Omental fat pad (tissue), 4 donors: ENCODE results near the gene SYNPO. TPM values are rescaled to one million over a fixed set of nuclear protein-coding genes. Genes with fewer than 3 reads are reported as not detected.

Experiments used
- ATAC-seq: fragments of 150-250 bp; one replicate; pipeline ENCODE4 v1.9.1; 2016; ENCODE audit warnings: mild to moderate bottlenecking, moderate library complexity; ENCODE audit not compliant: low FRiP score
- DNase-seq: peaks from one replicate; pipeline ENCODE4 v3.0.0-alpha.2; 2019; ENCODE audit warnings: low spot score
- CTCF ChIP-seq, 3 donors: fragments of 450-650 bp; IDR thresholded peaks; one replicate each; pipeline ENCODE4 v1.5.1; 2016 to 2017; ENCODE audit warnings: antibody characterized with exemption in 3 of 3, mild to moderate bottlenecking in 3 of 3, moderate library complexity in 2 of 3
- total RNA-seq, 4 donors: library from RNA; depleted of rRNA; stranded (reverse); fragments of >200 nt; gene quantifications; one replicate each; pipeline ENCODE4 v1.1.0, GENCODE V29; 2016

The SYNPO gene
- total RNA-seq, 4 donors from 2014 or later, result 12.2 to 43.6 (median 26.1) TPM

GRCh38 chr5:150618588-150619281 lies 21.7 kb upstream of the SYNPO start:
- DNase-seq (no peak), ATAC-seq (no peak)
- TF ChIP-seq CTCF (IDR thresholded peaks at IDR 0.05), result no peak

- DNase-seq, result no peak
- ATAC-seq, result peak; percentile 60
- no peak for TF ChIP-seq CTCF (IDR thresholded peaks at IDR 0.05)
Observed at GRCh38 chr5:150619359-150620230, 20.9 kb upstream of the SYNPO start.

- ATAC-seq (no peak), DNase-seq (no peak)
- no peak for TF ChIP-seq CTCF (IDR thresholded peaks at IDR 0.05)
Observed at GRCh38 chr5:150621301-150621700, 19.2 kb upstream of the SYNPO start.

GRCh38 chr5:150622157-150622556 lies 18.3 kb upstream of the SYNPO start:
- ATAC-seq, result no peak
- no peak for TF ChIP-seq CTCF (IDR thresholded peaks at IDR 0.05)

GRCh38 chr5:150623152-150623877 lies 17.1 kb upstream of the SYNPO start:
- TF ChIP-seq CTCF (IDR thresholded peaks at IDR 0.05), result no peak
- ATAC-seq, result no peak
- no peak for DNase-seq

More at GRCh38 chr5:150622157-150622556, 18.3 kb upstream of the SYNPO start:
- no peak for DNase-seq

- no peak for TF ChIP-seq CTCF (IDR thresholded peaks at IDR 0.05)
- DNase-seq (no peak), ATAC-seq (no peak)
Observed at GRCh38 chr5:150623878-150624216, 16.6 kb upstream of the SYNPO start.
